ENCODE results near the gene TAF11L5.
"Not testable (repeated sequence)": the region's sequence is repeated elsewhere in the genome, so short reads cannot be mapped to it uniquely, and the experiment has no call there.

TAF11L5 gene

DNA sequence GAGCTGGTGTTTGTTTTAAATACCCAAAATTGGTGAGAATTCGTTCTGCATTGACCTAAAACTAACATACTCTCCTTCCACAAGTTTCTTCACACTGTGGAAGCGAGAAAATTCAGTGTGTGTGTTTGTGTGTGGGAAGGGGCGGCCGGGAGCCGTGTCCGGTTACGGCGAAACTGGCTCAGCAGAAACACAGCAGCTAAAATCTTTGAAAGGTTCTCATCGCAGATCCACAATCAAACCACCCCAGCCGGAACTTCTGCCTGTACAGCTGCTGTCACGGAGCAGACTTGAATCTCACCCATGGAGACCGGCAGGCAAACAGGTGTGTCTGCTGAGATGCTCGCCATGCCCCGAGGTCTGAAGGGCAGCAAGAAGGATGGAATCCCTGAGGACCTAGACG, at the start of gene TAF11L5:
Gene TAF11L5 (plus strand): TSS at position 301 of the 400 bp plus-strand sequence.
- DNase-seq (ENCODE audit: low read depth): not testable (repeated sequence)

GRCh38 chr5:17477043-17477442, 48.0 kb upstream of the TAF11L5 start:
- DNase-seq (ENCODE audit: low read depth): no peak

DNA sequence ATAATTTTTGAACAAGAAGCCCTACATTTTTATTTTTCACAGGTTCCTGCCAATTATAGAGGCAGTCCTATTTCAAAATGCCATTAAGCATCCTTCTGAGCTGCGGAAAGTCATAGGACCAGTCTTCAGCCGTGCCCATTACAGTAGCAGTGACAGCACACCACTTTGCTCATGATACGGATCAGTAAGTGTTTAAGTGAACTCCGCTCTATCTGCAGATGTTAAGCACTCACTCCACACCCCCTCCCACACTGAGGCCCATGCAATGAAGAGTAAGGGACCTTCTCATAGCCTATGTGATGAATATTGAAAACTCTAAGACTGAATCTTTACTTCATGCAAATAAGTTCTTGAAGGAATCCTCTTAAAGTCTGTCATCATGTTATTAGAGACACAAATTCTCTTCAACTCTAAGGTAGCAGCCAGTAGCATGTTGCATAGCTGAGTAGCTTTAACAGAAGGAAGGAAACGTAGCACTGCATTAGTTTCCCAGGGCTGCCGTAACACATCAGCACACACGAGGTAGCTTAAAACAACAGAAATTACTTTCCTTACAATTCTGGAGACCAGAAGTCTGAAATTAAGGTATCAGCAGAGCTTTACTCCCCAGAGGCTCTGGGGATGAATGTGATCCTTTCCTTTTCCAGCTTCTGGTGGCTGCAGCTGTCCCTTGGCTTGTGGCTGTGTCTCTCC, 47.3 kb upstream of the TAF11L5 start:
- no peak for DNase-seq (ENCODE audit: low read depth)

- no peak for DNase-seq (ENCODE audit: low read depth)
Observed at GRCh38 chr5:17481378-17481777, 43.7 kb upstream of the TAF11L5 start.

DNA sequence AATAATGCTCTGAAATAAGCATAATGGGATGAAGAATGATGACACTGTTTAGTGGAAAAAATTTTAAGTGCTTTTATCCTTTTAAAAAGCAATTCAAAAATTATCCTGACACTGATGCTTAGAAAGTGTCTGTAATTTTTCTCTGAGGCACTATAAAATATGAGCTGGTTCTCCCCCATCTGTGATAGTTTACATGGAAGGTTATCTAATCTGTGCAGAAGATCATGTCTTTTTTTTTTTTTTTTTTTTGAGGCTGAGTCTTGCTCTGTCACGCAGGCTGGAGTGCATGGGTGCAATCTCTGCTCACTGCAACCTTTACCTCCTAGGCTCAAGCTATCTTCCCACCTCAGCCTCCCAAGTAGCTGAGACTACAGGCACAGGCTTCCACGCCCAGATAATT, 42.2 kb upstream of the TAF11L5 start:
- DNase-seq (ENCODE audit: low read depth): no peak

DNA sequence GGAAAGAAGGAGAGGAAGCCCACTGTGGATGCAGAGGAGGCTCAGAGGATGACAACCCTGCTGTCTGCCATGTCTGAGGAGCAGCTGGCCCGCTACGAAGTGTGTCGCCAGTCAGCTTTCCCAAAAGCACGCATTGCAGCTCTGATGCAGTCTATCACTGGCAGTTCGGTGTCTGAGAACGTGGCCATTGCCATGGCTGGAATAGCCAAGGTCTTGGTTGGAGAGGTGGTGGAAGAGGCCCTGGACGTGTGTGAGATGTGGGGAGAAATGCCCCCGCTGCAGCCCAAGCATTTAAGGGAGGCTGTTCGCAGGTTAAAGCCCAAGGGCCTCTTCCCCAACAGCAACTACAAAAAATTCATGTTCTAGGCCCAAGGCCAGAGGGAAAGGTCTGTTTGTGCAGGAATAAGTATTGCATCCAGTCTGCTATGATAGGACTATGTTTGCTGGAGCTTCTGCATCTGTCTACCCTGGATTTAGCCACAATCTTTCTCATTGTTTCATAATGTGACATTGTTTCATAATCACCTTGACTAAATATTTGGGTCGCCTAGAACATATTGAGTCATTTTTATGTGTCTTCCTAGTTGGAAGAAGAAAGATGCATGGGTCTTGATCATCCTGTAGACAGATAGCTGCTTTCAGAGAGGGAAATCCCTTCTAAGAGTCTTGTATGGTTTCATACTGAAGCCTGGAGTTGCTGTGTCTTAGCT, 38.4 kb upstream of the TAF11L5 start:
- not testable (repeated sequence) for DNase-seq (ENCODE audit: low read depth)

- DNase-seq (ENCODE audit: low read depth): no peak
Observed at GRCh38 chr5:17487174-17487512, 37.9 kb upstream of the TAF11L5 start.

- DNase-seq (ENCODE audit: low read depth): not testable (repeated sequence)
Observed at GRCh38 chr5:17491257-17491656, 33.8 kb upstream of the TAF11L5 start.

DNA sequence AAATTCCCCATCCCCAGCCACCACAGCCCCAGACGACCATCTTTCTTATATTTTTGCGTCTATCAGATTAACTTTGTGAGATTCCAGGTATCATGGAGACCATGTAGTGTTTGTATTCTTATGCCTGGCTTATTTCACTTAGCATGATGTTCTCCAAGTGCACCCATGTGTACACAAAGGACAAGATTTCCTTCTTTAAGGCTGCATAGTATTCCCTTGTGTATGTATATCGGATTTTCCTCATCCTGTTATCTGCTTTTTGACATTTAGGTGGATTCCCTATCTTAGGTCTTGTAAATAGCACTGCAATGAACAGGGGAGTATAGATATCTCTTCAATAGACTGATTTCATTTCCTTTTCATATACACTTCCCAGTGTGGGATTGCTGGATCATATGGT, 32.3 kb upstream of the TAF11L5 start:
- no peak for DNase-seq (ENCODE audit: low read depth)

GRCh38 chr5:17497446-17497845, 27.6 kb upstream of the TAF11L5 start:
- no peak for DNase-seq (ENCODE audit: low read depth)

DNA sequence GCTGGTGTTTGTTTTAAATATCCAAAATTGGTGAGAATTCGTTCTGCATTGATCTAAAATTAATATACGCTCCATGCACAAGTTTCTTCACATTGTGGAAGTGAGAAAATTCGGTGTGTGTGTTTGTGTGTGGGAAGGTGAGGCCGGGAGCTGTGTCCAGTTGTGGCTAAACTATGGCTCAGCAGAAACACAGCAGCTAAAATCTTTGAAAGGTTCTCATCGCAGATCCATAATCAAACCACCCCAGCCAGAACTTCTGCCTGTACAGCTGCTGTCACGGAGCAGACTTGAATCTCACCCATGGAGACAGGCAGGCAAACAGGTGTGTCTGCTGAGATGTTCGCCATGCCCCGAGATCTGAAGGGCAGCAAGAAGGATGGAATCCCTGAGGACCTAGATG, 27.1 kb upstream of the TAF11L5 start, which contains the start of gene TAF11L2:
Gene TAF11L2 (plus strand): TSS at position 301 of the 400 bp plus-strand sequence.
- not testable (repeated sequence) for DNase-seq (ENCODE audit: low read depth)

- no peak for DNase-seq (ENCODE audit: low read depth)
Observed at GRCh38 chr5:17511775-17512325, 13.2 kb upstream of the TAF11L5 start.

GRCh38 chr5:17517526-17517925, 7.5 kb upstream of the TAF11L5 start:
- DNase-seq (ENCODE audit: low read depth): peak; percentile 8

GRCh38 chr5:17518067-17518466, 7.0 kb upstream of the TAF11L5 start, which contains the start of gene TAF11L3:
TSS of gene TAF11L3 (plus strand) at chr5:17518367.
- not testable (repeated sequence) for DNase-seq (ENCODE audit: low read depth)

- not testable (repeated sequence) for DNase-seq (ENCODE audit: low read depth)
Observed at GRCh38 chr5:17519508-17519907, 5.5 kb upstream of the TAF11L5 start.

DNA sequence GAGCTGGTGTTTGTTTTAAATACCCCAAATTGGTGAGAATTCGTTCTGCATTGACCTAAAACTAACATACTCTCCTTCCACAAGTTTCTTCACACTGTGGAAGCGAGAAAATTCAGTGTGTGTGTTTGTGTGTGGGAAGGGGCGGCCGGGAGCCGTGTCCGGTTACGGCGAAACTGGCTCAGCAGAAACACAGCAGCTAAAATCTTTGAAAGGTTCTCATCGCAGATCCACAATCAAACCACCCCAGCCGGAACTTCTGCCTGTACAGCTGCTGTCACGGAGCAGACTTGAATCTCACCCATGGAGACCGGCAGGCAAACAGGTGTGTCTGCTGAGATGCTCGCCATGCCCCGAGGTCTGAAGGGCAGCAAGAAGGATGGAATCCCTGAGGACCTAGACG, 3.5 kb upstream of the TAF11L5 start, which contains the start of gene TAF11L4:
Gene TAF11L4 (plus strand): TSS at position 301 of the 400 bp plus-strand sequence.
- not testable (repeated sequence) for DNase-seq (ENCODE audit: low read depth)

GRCh38 chr5:17526504-17526903, 1.5 kb downstream of the TAF11L5 start:
- not testable (repeated sequence) for DNase-seq (ENCODE audit: low read depth)

- not testable (repeated sequence) for DNase-seq (ENCODE audit: low read depth)
Observed at GRCh38 chr5:17528369-17528768, 3.3 kb downstream of the TAF11L5 start, which contains the start of gene TAF11L6. TSS of gene TAF11L6 (plus strand) at chr5:17528669.

All from stimulated activated CD8-positive, alpha-beta memory T cell treated with anti-CD3 and anti-CD28 coated beads, Interleukin-12 subunit alpha, Interleukin-12 subunit beta, amount 100 ng/mL, for 4 hours (primary cell).